Stimulated activated CD8-positive, alpha-beta memory T cell treated with anti-CD3 and anti-CD28 coated beads, Interleukin-2, amount 100 ng/mL, for 48 hours (primary cell): ENCODE data around the gene LRP8.

Experiments used
- DNase-seq, 2 donors: peaks; one replicate each; pipeline ENCODE4 v3.0.0-alpha.2; 2020; ENCODE audit warnings: low read depth in 2 of 2

Gene LRP8

GRCh38 chr1:53321776-53322602 is 5.9 kb downstream of the LRP8 start:
- no peak for DNase-seq

DNA sequence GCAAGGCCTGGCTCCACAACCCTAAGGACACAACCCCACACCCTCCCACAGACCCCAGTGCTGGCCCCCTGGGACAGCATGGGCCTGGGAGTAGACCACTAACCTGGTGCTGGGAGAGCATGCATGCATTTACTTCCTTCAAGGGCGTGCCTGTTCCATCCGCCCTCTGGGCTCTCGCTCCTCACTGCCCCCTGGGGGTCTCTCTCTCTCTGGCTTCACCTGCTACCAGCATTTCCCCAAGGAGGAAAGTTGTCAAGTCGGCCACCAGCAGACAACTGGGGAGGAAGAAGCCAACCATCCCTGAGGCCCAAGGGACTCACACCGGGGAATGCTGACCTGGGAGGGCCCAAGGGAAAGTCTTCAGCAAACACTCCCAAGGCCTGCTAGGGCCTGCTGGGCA is 6.5 kb downstream of the LRP8 start:
- DNase-seq, result no peak

DNA sequence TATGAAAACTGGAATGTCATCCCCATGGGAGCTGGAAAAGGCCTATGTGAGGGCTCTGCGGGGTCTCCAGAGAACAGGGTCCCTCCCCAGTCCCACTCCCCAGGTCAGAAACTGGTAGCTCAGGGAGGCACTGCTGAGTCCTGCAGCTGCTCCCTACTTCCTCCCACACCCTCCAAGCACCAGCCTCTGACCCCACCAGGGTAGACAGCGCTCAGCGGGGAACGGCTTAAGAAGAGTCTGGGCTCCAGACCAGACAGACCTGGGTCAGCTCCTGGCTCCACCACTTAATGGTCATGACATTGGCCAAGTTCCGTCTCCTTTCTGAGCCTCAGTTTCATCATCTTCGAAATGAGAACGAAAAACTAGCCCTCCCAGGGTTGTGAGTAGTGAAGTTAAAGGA is 7.2 kb downstream of the LRP8 start:
- DNase-seq, result no peak

DNA sequence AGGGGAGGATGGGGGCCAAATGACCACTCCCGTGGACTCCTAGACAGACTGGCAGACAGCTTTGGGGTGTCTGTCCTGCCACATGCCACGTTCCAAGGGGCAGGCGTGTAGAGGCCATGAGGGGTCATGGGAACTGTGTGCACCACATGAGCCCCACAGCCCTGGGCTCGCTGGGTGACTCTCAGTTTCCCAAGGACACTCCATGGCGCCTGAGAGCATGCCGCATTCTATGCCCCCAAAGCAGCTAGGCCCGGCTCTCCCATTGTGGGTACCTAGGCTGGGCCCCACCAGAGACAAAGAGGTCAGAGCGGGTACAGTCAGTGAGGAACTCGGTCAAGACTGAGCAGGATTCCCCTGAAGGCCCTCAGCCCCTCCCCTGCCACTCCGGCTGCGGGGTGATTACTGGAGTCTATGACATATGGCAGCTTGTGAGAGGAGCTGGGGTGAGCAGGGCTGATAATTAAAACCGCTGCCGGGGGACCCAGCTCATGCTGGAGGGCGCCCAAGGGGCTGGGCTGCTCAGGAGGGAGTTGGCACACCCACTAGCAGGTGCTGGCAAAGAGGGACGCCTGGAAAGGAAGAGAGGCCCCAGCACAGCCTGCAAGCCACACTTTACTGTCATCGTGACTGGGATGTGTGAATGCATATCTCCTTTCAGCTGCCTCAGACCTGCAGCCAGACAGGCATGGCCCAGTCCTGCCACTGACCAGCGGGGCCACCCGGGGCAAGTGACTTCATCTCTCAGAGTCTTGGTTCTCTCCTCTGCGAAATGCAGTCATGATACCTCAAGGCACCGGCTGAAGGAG is 8.4 kb downstream of the LRP8 start:
- DNase-seq, result no peak

- no peak for DNase-seq
Observed at GRCh38 chr1:53317646-53318539, 10.0 kb downstream of the LRP8 start.

GRCh38 chr1:53316766-53317581 is 10.9 kb downstream of the LRP8 start:
- DNase-seq, result no peak

DNA sequence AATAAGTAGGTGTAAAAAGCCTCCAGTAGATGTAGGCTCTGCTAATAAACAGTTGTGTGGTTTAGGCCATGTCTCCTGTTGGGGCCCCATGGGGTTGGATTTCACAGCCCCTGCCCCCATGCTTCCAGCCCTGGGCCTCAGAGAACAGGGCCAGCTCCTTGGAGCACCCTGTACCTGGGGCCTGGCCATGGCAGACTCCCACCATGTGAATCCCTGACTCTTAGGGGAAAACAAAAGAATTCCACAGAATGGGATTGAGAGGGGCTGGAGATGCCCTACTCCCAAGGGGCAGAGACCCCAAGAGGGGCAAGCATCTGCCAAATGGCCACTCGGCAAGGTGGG is 11.5 kb downstream of the LRP8 start:
- no peak for DNase-seq

- no peak for DNase-seq
Observed at GRCh38 chr1:53315456-53316423, 12.1 kb downstream of the LRP8 start.

GRCh38 chr1:53315046-53315445 is 12.8 kb downstream of the LRP8 start:
- no peak for DNase-seq

GRCh38 chr1:53314606-53315005 is 13.3 kb downstream of the LRP8 start:
- DNase-seq, result no peak

DNA sequence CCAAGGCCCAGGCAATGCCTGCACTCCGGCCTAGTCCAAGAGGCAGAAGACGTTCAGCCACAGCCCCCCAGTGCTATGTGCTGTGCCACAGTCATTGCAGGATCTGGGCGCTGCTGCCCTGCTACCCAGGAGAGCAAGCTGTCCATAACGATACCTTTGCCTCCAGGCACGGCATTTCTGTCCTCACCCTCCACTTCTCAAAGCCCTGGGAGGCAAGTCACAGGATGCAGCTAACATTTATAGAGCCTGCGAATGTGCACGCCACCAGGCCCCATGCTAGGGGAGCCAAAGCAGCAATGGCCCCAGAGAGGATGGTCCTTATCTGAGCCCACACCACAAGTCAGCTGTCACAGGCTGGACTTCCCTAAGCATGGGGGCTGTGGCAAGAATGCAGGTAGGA is 13.8 kb downstream of the LRP8 start:
- no peak for DNase-seq

GRCh38 chr1:53313556-53313955 is 14.3 kb downstream of the LRP8 start:
- DNase-seq, result no peak

DNA sequence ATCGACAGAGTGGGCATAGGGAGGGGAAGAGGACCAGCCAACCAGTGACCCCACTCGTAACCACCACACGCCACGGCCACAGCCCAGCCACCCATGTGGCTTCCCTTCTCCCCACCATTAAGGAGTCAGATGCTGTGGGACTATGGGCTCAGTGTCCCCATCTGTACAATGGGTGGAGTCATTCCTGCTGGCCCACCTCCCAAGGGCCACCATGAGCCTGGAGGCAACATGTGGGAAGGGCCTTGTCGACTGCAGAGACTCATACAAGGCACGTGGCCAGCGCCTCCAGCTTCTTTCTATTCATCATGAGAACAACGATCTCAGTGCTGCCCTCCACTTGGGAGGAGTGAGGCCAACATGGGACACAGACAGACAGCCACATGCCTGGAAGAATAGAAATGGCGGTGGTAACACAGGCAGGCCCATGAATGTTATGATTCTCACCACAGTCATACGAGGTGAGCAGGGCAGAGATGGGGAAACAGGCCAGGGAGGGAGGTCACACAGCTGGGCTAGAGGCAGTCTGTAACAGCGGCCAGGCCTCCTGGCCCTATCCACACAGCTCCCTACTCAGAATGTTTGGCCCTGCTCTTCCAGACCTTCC is 16.1 kb downstream of the LRP8 start:
- no peak for DNase-seq

DNA sequence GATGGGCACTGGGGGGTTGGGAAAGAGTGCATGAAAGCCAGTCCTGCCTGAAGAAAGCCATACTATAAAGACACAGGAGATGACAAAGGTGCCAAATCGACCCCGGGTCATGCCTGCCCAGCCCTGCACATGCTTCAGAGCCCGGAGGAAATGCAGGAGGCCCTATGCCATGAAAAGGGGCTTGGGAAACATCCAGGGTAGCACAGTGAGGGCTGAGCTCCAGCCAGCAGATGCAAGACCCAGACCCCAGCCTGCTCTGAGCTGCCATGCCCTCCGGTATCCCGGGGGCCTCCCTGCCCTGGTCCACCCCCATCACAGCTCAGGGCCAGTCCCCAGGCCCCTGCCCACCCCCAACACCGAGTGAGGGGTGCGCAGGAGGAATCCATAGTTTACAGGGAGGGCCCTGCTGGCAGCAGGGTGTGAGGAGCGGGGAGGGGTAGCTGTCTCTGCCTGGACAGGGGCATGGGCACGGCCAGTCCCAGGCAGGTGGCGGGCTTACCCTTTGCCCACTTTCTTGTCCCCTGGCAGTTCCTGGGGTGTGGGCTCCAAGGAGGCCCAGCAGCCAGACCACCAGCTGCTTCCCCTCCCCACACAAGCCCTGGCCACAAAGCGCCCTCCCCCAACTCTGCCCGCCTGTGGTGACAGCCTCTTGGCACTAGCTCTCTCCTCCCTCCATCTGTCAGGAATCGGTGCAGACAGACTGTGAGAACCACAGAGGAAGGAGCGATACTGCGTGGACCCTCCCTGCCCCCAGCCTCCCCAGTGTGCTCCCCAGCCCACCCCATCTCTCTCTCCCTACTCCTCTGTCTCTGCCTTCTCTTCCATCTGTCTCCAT is 16.8 kb downstream of the LRP8 start:
- DNase-seq, result no peak

GRCh38 chr1:53309802-53310201 is 18.1 kb downstream of the LRP8 start:
- DNase-seq, result no peak

DNA sequence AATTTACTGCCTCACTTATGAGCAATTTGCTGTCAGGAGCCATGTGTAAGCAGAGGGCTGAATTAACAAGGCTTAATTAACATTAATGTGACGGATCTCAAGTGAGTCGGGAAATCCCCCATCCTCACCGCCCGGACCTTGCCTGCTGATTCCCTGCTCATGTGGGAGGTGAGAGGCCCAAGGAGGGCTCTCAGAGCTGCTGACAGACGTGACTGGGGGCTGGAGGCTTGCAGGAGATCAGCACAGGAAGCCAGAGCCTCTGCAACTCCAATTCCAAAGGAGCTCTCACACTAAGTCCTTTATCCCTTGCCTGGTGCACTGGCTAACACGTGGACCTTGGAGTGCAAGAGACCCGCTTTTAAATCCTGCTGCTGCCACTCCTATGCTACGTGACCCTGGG is 19.4 kb downstream of the LRP8 start:
- no peak for DNase-seq

GRCh38 chr1:53307037-53307436 is 20.8 kb downstream of the LRP8 start:
- DNase-seq, result no peak

DNA sequence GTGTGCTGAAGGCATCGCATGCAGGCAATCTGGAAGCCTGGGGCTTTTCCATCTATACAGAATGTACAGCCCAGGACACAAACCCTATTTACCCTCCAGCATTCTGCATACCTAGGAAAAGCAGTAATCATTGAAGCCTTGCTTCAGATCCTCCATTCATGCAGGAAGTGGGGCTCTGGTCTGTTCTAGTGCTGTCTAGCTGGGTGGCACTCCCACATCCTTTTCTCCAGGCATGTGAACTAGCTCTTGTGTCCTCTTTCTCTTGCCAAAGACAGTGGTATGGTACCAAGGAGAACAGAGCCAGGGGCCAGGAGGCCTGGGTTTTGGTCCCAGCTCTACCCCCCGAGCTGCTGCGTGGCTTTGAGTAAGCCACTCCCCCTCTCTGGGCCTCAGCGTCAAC is 21.7 kb downstream of the LRP8 start:
- no peak for DNase-seq

- no peak for DNase-seq
Observed at GRCh38 chr1:53305650-53306049, 22.2 kb downstream of the LRP8 start.
